ENCODE results near the gene EDDM3A.

The EDDM3A gene

GRCh38 chr14:20794644-20795369 lies 49.1 kb downstream of the EDDM3A start:
- H3K9me3 ChIP-seq (ENCODE audit: insufficient read depth, low read depth, low read length) = no peaks in the 10 kb centered on the region
- no peak overlapping the region for H2AFZ ChIP-seq (ENCODE audit: low read length)
- no peaks in the 10 kb centered on the region for H3F3A ChIP-seq (ENCODE audit: low read depth)
- H3K36me3 ChIP-seq (ENCODE audit: insufficient read depth, low read length) = no peaks in the 10 kb centered on the region
- H3K4me1 ChIP-seq (ENCODE audit: insufficient read depth, low read length, poor library complexity, severe bottlenecking) = no peaks in the 10 kb centered on the region
- TF ChIP-seq EZH2phosphoT487 (IDR thresholded peaks at IDR 0.05; ENCODE audit: borderline replicate concordance) = no peak
- TF ChIP-seq, protein P1, sequence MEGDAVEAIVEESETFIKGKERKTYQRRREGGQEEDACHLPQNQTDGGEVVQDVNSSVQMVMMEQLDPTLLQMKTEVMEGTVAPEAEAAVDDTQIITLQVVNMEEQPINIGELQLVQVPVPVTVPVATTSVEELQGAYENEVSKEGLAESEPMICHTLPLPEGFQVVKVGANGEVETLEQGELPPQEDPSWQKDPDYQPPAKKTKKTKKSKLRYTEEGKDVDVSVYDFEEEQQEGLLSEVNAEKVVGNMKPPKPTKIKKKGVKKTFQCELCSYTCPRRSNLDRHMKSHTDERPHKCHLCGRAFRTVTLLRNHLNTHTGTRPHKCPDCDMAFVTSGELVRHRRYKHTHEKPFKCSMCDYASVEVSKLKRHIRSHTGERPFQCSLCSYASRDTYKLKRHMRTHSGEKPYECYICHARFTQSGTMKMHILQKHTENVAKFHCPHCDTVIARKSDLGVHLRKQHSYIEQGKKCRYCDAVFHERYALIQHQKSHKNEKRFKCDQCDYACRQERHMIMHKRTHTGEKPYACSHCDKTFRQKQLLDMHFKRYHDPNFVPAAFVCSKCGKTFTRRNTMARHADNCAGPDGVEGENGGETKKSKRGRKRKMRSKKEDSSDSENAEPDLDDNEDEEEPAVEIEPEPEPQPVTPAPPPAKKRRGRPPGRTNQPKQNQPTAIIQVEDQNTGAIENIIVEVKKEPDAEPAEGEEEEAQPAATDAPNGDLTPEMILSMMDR (conservative IDR thresholded peaks at IDR 0.05; ENCODE audit: low read length) = no peak
- no peak overlapping the region for H3K4me3 ChIP-seq (ENCODE audit: low read length, poor library complexity, severe bottlenecking)
- no peaks in the 10 kb centered on the region for H4K20me1 ChIP-seq (ENCODE audit: insufficient read depth, low read length, poor library complexity, severe bottlenecking)
- H3K27me3 ChIP-seq (ENCODE audit: insufficient read depth, low read length, poor library complexity, severe bottlenecking) = no peaks in the 10 kb centered on the region
- H3K79me2 ChIP-seq (ENCODE audit: insufficient read depth, low read length) = no peaks in the 10 kb centered on the region
- H3K9ac ChIP-seq (ENCODE audit: low read depth, low read length, poor library complexity, severe bottlenecking) = no peak overlapping the region
- H3K9me2 ChIP-seq (replicated peaks; ENCODE audit: low read depth, low read length) = no peaks in the 10 kb centered on the region
- H3K4me2 ChIP-seq (ENCODE audit: low read depth, low read length, poor library complexity, severe bottlenecking) = no peak overlapping the region

- TF ChIP-seq EZH2phosphoT487 (IDR thresholded peaks at IDR 0.05; ENCODE audit: borderline replicate concordance) = no peak
- TF ChIP-seq, protein P1 (conservative IDR thresholded peaks at IDR 0.05; ENCODE audit: low read length) = no peak
- H3K4me1 ChIP-seq (ENCODE audit: insufficient read depth, low read length, poor library complexity, severe bottlenecking) = no peaks in the 10 kb centered on the region
- no peak overlapping the region for H3K4me2 ChIP-seq (ENCODE audit: low read depth, low read length, poor library complexity, severe bottlenecking)
Measured at GRCh38 chr14:20797164-20797563, 51.5 kb downstream of the EDDM3A start.

More at GRCh38 chr14:20797164-20797563, 51.5 kb downstream of the EDDM3A start:
- no peaks in the 10 kb centered on the region for H3K36me3 ChIP-seq (ENCODE audit: insufficient read depth, low read length)
- no peak overlapping the region for H2AFZ ChIP-seq (ENCODE audit: low read length)
- no peaks in the 10 kb centered on the region for H3F3A ChIP-seq (ENCODE audit: low read depth)
- H3K4me3 ChIP-seq (ENCODE audit: low read length, poor library complexity, severe bottlenecking) = no peak overlapping the region
- no peak overlapping the region for H3K9ac ChIP-seq (ENCODE audit: low read depth, low read length, poor library complexity, severe bottlenecking)
- no peaks in the 10 kb centered on the region for H3K9me2 ChIP-seq (replicated peaks; ENCODE audit: low read depth, low read length)
- no peaks in the 10 kb centered on the region for H3K9me3 ChIP-seq (ENCODE audit: insufficient read depth, low read depth, low read length)
- H4K20me1 ChIP-seq (ENCODE audit: insufficient read depth, low read length, poor library complexity, severe bottlenecking) = no peaks in the 10 kb centered on the region
- no peaks in the 10 kb centered on the region for H3K27me3 ChIP-seq (ENCODE audit: insufficient read depth, low read length, poor library complexity, severe bottlenecking)
- no peaks in the 10 kb centered on the region for H3K79me2 ChIP-seq (ENCODE audit: insufficient read depth, low read length)

Measured in Loucy (cell line).